SK-N-SH (cell line): ENCODE results near the gene ERI3. TPM values are rescaled to one million over a fixed set of nuclear protein-coding genes. Genes with fewer than 3 reads are reported as not detected.

Source experiments
- CTCF ChIA-PET: fragments of 300-600, 350-600 bp; formaldehyde crosslinking; extraction: SDS; loops from one replicate; lab custom pipeline; 2021; lab: Yijun Ruan, JAX
- POLR2A ChIA-PET: fragments of 350-600 bp; sonication (Branson Sonifier 250); formaldehyde crosslinking; extraction: SDS; loops from one replicate; lab custom pipeline; 2020; ENCODE audit warnings: antibody characterized with exemption, inconsistent platforms; lab: Yijun Ruan, JAX
- DNase-seq: peaks from one replicate; pipeline ENCODE4 v3.0.0; 2012
- H2AFZ ChIP-seq: fragments of 200-600 bp; sonication (generic); 2 replicates; pipeline ENCODE4 v1.8.1; 2016; ENCODE audit warnings: antibody characterized with exemption, mild to moderate bottlenecking, low read depth
- H3F3A ChIP-seq: fragments of 200-600 bp; sonication (generic); replicated peaks from 2 replicates; pipeline ENCODE3; 2016; ENCODE audit warnings: antibody characterized with exemption, mild to moderate bottlenecking; ENCODE audit not compliant: insufficient read depth
- H3K27ac ChIP-seq, 2 experiments: fragments of 200-500 bp in 1 of 2; fragments of 200-600 bp in 1 of 2; sonication (Bioruptor generic) in 1 of 2; sonication (generic), shearing (Covaris generic) in 1 of 2; 2 replicates each; pipeline versions ENCODE4 v1.5.1 to v1.6.1; 2014 to 2016; ENCODE audit warnings: low read depth in 2 of 2, inconsistent platforms in 1 of 2, low read length in 1 of 2, mild to moderate bottlenecking in 1 of 2, mixed read lengths in 1 of 2
- H3K27me3 ChIP-seq: fragments of 200-600 bp; sonication (generic), shearing (Covaris generic); 2 replicates; pipeline ENCODE4 v1.6.1; 2016; ENCODE audit warnings: mixed run types; ENCODE audit not compliant: insufficient read depth
- H3K36me3 ChIP-seq, 2 experiments: fragments of 200-500 bp in 1 of 2; fragments of 200-600 bp in 1 of 2; sonication (Bioruptor generic) in 1 of 2; sonication (generic) in 1 of 2; replicated peaks in 1 of 2; 2 replicates each; pipeline versions ENCODE3 to v1.5.1; 2014 to 2016; ENCODE audit warnings: low read length in 1 of 2, mild to moderate bottlenecking in 1 of 2; ENCODE audit not compliant: insufficient read depth in 2 of 2, control insufficient read depth in 1 of 2
- H3K4me1 ChIP-seq, 2 experiments: fragments of 200-500 bp in 1 of 2; fragments of 200-600 bp in 1 of 2; sonication (Bioruptor generic) in 1 of 2; sonication (generic), shearing (Covaris generic) in 1 of 2; 2 replicates each; pipeline versions ENCODE4 v1.5.1 to v1.6.1; 2014 to 2016; ENCODE audit warnings: low read depth in 1 of 2, low read length in 1 of 2, mixed run types in 1 of 2; ENCODE audit not compliant: insufficient read depth in 2 of 2, control insufficient read depth in 1 of 2
- H3K4me2 ChIP-seq: fragments of 200-600 bp; sonication (generic), shearing (Covaris generic); 2 replicates; pipeline ENCODE4 v1.6.1; 2017; ENCODE audit warnings: mixed run types
- H3K4me3 ChIP-seq, 2 experiments: fragments of 200-500 bp in 1 of 2; fragments of 200-600 bp in 1 of 2; sonication (Bioruptor generic) in 1 of 2; sonication (generic), shearing (Covaris generic) in 1 of 2; 2 replicates each; pipeline versions ENCODE4 v1.5.1 to v1.8.1; 2014 to 2016; ENCODE audit warnings: low read depth in 2 of 2, inconsistent platforms in 1 of 2, low read length in 1 of 2, mild to moderate bottlenecking in 1 of 2, mixed read lengths in 1 of 2, moderate library complexity in 1 of 2
- H3K79me2 ChIP-seq: fragments of 200-600 bp; sonication (generic); 2 replicates; pipeline ENCODE4 v1.8.1; 2017; ENCODE audit warnings: mild to moderate bottlenecking; ENCODE audit not compliant: insufficient read depth
- H3K9ac ChIP-seq: fragments of 200-600 bp; sonication (generic); 2 replicates; pipeline ENCODE4 v1.6.1; 2017; ENCODE audit warnings: mixed run types
- H3K9me2 ChIP-seq: fragments of 200-600 bp; sonication (generic); 2 replicates; pipeline ENCODE4 v1.6.1; 2017; ENCODE audit warnings: mixed run types
- H3K9me3 ChIP-seq: fragments of 200-600 bp; sonication (generic); 2 replicates; pipeline ENCODE4 v1.6.1; 2017; ENCODE audit warnings: mixed run types, mild to moderate bottlenecking, moderate library complexity
- H4K20me1 ChIP-seq: fragments of 200-600 bp; sonication (generic); 2 replicates; pipeline ENCODE4 v1.6.1; 2017; ENCODE audit warnings: mild to moderate bottlenecking, mixed run types; ENCODE audit not compliant: insufficient read depth
- EP300 ChIP-seq, 2 experiments: IDR thresholded peaks; 2 replicates each; pipeline versions ENCODE4 v1.4.0 to v1.6.1; 2012; ENCODE audit warnings: borderline replicate concordance in 1 of 2, low read depth in 1 of 2, low read length in 1 of 2
- FOSL2 ChIP-seq: IDR thresholded peaks from 2 replicates; pipeline ENCODE4 v1.4.0; 2012; ENCODE audit warnings: low read depth, mild to moderate bottlenecking, moderate library complexity, borderline replicate concordance
- FOXM1 ChIP-seq: IDR thresholded peaks from 2 replicates; pipeline ENCODE4 v1.4.0; 2012; ENCODE audit warnings: low read depth, mild to moderate bottlenecking
- MEF2A ChIP-seq: IDR thresholded peaks from 2 replicates; pipeline ENCODE4 v1.4.0; 2012; ENCODE audit warnings: low read depth, borderline replicate concordance
- NFIC ChIP-seq: IDR thresholded peaks from 2 replicates; pipeline ENCODE4 v1.4.0; 2012; ENCODE audit warnings: borderline replicate concordance
- NRF1 ChIP-seq: IDR thresholded peaks from 2 replicates; pipeline ENCODE4 v1.6.1; 2012; ENCODE audit warnings: low read depth, mild to moderate bottlenecking, low read length
- RCOR1 ChIP-seq: fragments of 150-350 bp; IDR thresholded peaks from 2 replicates; pipeline ENCODE4 v1.6.1; 2017; ENCODE audit warnings: antibody characterized with exemption, low read length
- RXRA ChIP-seq: IDR thresholded peaks from 2 replicates; pipeline ENCODE4 v1.4.0; 2012; ENCODE audit warnings: low read depth, mild to moderate bottlenecking, borderline replicate concordance
- SIN3A ChIP-seq: IDR thresholded peaks from 2 replicates; pipeline ENCODE4 v1.6.1; 2012; ENCODE audit warnings: low read depth, mild to moderate bottlenecking, low read length, moderate library complexity, borderline replicate concordance
- TAF1 ChIP-seq: IDR thresholded peaks from 2 replicates; pipeline ENCODE4 v1.6.1; 2012; ENCODE audit warnings: low read depth, mild to moderate bottlenecking, low read length, moderate library complexity, borderline replicate concordance
- TEAD4 ChIP-seq: IDR thresholded peaks from 2 replicates; pipeline ENCODE4 v1.4.0; 2012; ENCODE audit warnings: mild to moderate bottlenecking, borderline replicate concordance; ENCODE audit not compliant: insufficient read depth
- USF1 ChIP-seq: IDR thresholded peaks from 2 replicates; pipeline ENCODE4 v1.4.0; 2012; ENCODE audit warnings: low read depth, borderline replicate concordance
- ZBTB33 ChIP-seq: IDR thresholded peaks from 2 replicates; pipeline ENCODE4 v1.4.0; 2012; ENCODE audit warnings: low read depth, borderline replicate concordance
- WGBS: methylation state at CpG from one replicate; pipeline ENCODE4 v1.1.6; 2017; ENCODE audit warnings: low lambda C conversion rate; 5-methylcytosine and 5-hydroxymethylcytosine counted together
- polyA plus RNA-seq, 3 experiments: library from polyadenylated mRNA; depleted of rRNA; stranded (reverse); fragments of >200 nt; gene quantifications; 2 replicates each; pipeline ENCODE4 v1.2.3, GENCODE V29; 2012
- TF ChIP-seq, protein P1 (sequence below): fragments of 150-350 bp; IDR thresholded peaks from 2 replicates; pipeline ENCODE4 v1.6.1; 2017; ENCODE audit warnings: antibody characterized with exemption, low read length, low read depth, borderline replicate concordance
- TF ChIP-seq, protein P2 (sequence below): fragments of 150-350 bp; IDR thresholded peaks from 2 replicates; pipeline ENCODE4 v1.6.1; 2016; ENCODE audit warnings: mild to moderate bottlenecking, low read depth, low read length
- TF ChIP-seq, protein P3 (sequence below): fragments of 200-600 bp; sonication (generic); IDR thresholded peaks from 2 replicates; pipeline ENCODE4 v1.6.1; 2017; ENCODE audit warnings: antibody characterized with exemption, mild to moderate bottlenecking, moderate library complexity

The ERI3 gene
- polyA plus RNA-seq, 1 of the 3 experiments (the other 2 are of a cell fraction) = 60.7 TPM

- TF ChIP-seq, protein P1, sequence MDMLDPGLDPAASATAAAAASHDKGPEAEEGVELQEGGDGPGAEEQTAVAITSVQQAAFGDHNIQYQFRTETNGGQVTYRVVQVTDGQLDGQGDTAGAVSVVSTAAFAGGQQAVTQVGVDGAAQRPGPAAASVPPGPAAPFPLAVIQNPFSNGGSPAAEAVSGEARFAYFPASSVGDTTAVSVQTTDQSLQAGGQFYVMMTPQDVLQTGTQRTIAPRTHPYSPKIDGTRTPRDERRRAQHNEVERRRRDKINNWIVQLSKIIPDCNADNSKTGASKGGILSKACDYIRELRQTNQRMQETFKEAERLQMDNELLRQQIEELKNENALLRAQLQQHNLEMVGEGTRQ = no peak
- TF ChIP-seq RCOR1 = no peak
Observed at GRCh38 chr1:44367944-44368343, 12.9 kb upstream of the ERI3 start (continued).

GRCh38 chr1:44366371-44366975 lies 11.4 kb upstream of the ERI3 start:
- H3K9me2 ChIP-seq = no peaks in the 10 kb centered on the region
- 65% methylated on average over 7 of the region's 7 CpGs for WGBS
- no peak overlapping the region for H3K9ac ChIP-seq
- TF ChIP-seq USF1 = no peak
- TF ChIP-seq NRF1 = no peak
- TF ChIP-seq ZBTB33 = no peak
- no peak for TF ChIP-seq MEF2A
- TF ChIP-seq SIN3A = no peak
- TF ChIP-seq, protein P2, sequence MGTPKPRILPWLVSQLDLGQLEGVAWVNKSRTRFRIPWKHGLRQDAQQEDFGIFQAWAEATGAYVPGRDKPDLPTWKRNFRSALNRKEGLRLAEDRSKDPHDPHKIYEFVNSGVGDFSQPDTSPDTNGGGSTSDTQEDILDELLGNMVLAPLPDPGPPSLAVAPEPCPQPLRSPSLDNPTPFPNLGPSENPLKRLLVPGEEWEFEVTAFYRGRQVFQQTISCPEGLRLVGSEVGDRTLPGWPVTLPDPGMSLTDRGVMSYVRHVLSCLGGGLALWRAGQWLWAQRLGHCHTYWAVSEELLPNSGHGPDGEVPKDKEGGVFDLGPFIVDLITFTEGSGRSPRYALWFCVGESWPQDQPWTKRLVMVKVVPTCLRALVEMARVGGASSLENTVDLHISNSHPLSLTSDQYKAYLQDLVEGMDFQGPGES = no peak
- TF ChIP-seq, all 33 proteins: peak for 0
- no peaks in the 10 kb centered on the region for H4K20me1 ChIP-seq
- no peaks in the 10 kb centered on the region for H3F3A ChIP-seq
- H3K4me1 ChIP-seq = no peaks in the 10 kb centered on the region
- no peak overlapping the region for H3K27ac ChIP-seq
- ChIA-PET POLR2A (no interaction called here), CTCF (interaction anchor here (0.8 to 2.4 kb wide), 3 partner anchors 29 to 286 kb away, joined by 3 to 8 read pairs (median 3); no protein-coding TSS in a partner anchor)
- H3K9me3 ChIP-seq = no peaks in the 10 kb centered on the region
- H3K36me3 ChIP-seq = no peaks in the 10 kb centered on the region
- H3K79me2 ChIP-seq = no peaks in the 10 kb centered on the region
- peaks cover 21% of the 10 kb centered on the region; the same call in 1 of the 2 replicates for H3K27me3 ChIP-seq
- H3K4me3 ChIP-seq = no peak overlapping the region
- DNase-seq = no peak
- H2AFZ ChIP-seq = no peak overlapping the region
- no peak overlapping the region for H3K4me2 ChIP-seq

DNA sequence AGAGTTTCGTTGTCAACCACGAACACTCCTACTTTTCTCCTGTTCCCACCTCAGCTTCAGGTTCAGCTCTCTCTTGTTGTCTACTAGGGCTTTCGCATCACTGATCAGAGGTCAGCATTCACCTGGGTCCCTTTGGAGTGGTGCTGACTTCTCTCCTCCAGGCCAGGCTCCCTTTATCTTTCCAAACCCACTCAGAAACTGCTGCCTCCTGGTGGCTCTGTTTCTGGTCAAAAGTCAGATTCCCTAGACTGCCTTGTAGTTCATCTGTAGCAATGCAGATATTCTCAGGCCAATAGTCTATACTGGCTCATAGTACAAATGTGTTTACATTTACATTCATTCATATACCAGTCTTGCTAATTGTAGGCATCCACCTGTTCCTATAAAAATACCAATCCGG lies 6.4 kb upstream of the ERI3 start:
- CTCF ChIA-PET = interaction anchor here (1.4 kb wide), 1 partner anchor 15 kb away, joined by 3 read pairs; no protein-coding TSS in a partner anchor
- Histone ChIP-seq H3K9ac (no peak overlapping the region), H3K4me3 (no peak overlapping the region), H3K36me3 (no peaks in the 10 kb centered on the region), H3K27ac (no peak overlapping the region), H3K79me2 (no peaks in the 10 kb centered on the region), H4K20me1 (no peaks in the 10 kb centered on the region), H3K27me3 (peaks cover 9% of the 10 kb centered on the region; the same call in 1 of the 2 replicates), H3K9me2 (no peaks in the 10 kb centered on the region), H2AFZ (no peak overlapping the region), H3K4me1 (no peaks in the 10 kb centered on the region), H3K4me2 (no peak overlapping the region), H3K9me3 (no peaks in the 10 kb centered on the region), H3F3A (no peaks in the 10 kb centered on the region)
- DNase-seq = no peak
- WGBS = 52% methylated on average over 4 of the region's 4 CpGs
- POLR2A ChIA-PET = no interaction called here
- TF ChIP-seq FOSL2 = no peak
- no peak for TF ChIP-seq TEAD4
- no peak for TF ChIP-seq TAF1
- TF ChIP-seq, protein P3, sequence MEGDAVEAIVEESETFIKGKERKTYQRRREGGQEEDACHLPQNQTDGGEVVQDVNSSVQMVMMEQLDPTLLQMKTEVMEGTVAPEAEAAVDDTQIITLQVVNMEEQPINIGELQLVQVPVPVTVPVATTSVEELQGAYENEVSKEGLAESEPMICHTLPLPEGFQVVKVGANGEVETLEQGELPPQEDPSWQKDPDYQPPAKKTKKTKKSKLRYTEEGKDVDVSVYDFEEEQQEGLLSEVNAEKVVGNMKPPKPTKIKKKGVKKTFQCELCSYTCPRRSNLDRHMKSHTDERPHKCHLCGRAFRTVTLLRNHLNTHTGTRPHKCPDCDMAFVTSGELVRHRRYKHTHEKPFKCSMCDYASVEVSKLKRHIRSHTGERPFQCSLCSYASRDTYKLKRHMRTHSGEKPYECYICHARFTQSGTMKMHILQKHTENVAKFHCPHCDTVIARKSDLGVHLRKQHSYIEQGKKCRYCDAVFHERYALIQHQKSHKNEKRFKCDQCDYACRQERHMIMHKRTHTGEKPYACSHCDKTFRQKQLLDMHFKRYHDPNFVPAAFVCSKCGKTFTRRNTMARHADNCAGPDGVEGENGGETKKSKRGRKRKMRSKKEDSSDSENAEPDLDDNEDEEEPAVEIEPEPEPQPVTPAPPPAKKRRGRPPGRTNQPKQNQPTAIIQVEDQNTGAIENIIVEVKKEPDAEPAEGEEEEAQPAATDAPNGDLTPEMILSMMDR = peak; percentile 26
- TF ChIP-seq RXRA = no peak
- no peak for TF ChIP-seq USF1
- no peak for TF ChIP-seq EP300 (IDR thresholded peaks at IDR 0.05; ENCODE audit: borderline replicate concordance in 1 of 2, low read depth in 1 of 2, low read length in 1 of 2)
- TF ChIP-seq NFIC = no peak
- TF ChIP-seq NRF1 = no peak
- TF ChIP-seq FOXM1 = no peak
